Right ventricle myocardium superior (tissue), 1 donor: Measurements from ENCODE around the gene DISC1. TPM values are rescaled to one million over a fixed set of nuclear protein-coding genes. Genes with fewer than 3 reads are reported as not detected.
"Not testable (repeated sequence)": the region's sequence is repeated elsewhere in the genome, so short reads cannot be mapped to it uniquely, and the experiment has no call there.

Source experiments
- ATAC-seq: fragments of 200-7000 bp; cut with Tn5 transposase; one replicate; pipeline ENCODE4 v1.9.1; 2020; ENCODE audit warnings: mild to moderate bottlenecking; ENCODE audit not compliant: poor library complexity
- DNase-seq: peaks from one replicate; pipeline ENCODE4 v3.0.0-alpha.2; 2020
- intact Hi-C: fragments of 100-400 bp; cut with DNase I; formaldehyde crosslinking; loops from one replicate; pipeline ENCODE4 v1.11.2; 2022
- total RNA-seq: library from RNA; stranded (reverse); fragmentation: NEBNext Ultra II Directional; extraction: Animal tissue kit (Norgen Biotek cat#: 25700); gene quantifications from one replicate; pipeline ENCODE4 v1.2.1, GENCODE V29; 2021
- donor health status: DM: no; HTN: yes; CAD: no; lungs with severe emphysema.

DISC1 gene
- total RNA-seq, 1 donor from 2014 or later, result 3.0 TPM

GRCh38 chr1:231878737-231879136, 252.1 kb downstream of the DISC1 start:
- intact Hi-C loops, result no loop called here
- no peak for ATAC-seq

GRCh38 chr1:231879296-231879695, 252.7 kb downstream of the DISC1 start:
- no peak for DNase-seq
- ATAC-seq, result no peak
- intact Hi-C loops, result no loop called here

More at GRCh38 chr1:231878737-231879136, 252.1 kb downstream of the DISC1 start:
- DNase-seq, result no peak

- intact Hi-C loops, result no loop called here
- no peak for DNase-seq
- no peak for ATAC-seq
Measured at GRCh38 chr1:231882333-231882732, 255.7 kb downstream of the DISC1 start.

GRCh38 chr1:231882790-231883189, 256.2 kb downstream of the DISC1 start:
- intact Hi-C loops, result no loop called here
- no peak for ATAC-seq

GRCh38 chr1:231883382-231883781, 256.8 kb downstream of the DISC1 start:
- DNase-seq, result no peak
- intact Hi-C loops, result no loop called here
- ATAC-seq, result no peak

More at GRCh38 chr1:231882790-231883189, 256.2 kb downstream of the DISC1 start:
- no peak for DNase-seq

- ATAC-seq (peak; percentile 12), DNase-seq (no peak)
- intact Hi-C loops, result no loop called here
Measured at GRCh38 chr1:231885209-231885854, 258.7 kb downstream of the DISC1 start.

- intact Hi-C loops, result no loop called here
- DNase-seq (no peak), ATAC-seq (no peak)
Measured at GRCh38 chr1:231887166-231887565, 260.6 kb downstream of the DISC1 start.

- ATAC-seq (no peak), DNase-seq (no peak)
- intact Hi-C loops, result no loop called here
Measured at GRCh38 chr1:231887866-231888265, 261.3 kb downstream of the DISC1 start.

GRCh38 chr1:231890791-231891190, 264.2 kb downstream of the DISC1 start:
- ATAC-seq, result no peak
- intact Hi-C loops, result no loop called here
- DNase-seq, result no peak

GRCh38 chr1:231893400-231894102, 267.0 kb downstream of the DISC1 start:
- ATAC-seq, result no peak
- intact Hi-C loops, result no loop called here
- no peak for DNase-seq

GRCh38 chr1:231896806-231897205, 270.2 kb downstream of the DISC1 start:
- intact Hi-C loops, result no loop called here
- no peak for ATAC-seq
- DNase-seq, result no peak

- no peak for ATAC-seq
- DNase-seq, result no peak
- intact Hi-C loops, result no loop called here
Measured at GRCh38 chr1:231899046-231899445, 272.5 kb downstream of the DISC1 start.

GRCh38 chr1:231899713-231900435, 273.3 kb downstream of the DISC1 start:
- DNase-seq, result no peak
- intact Hi-C loops, result no loop called here
- ATAC-seq, result no peak

- intact Hi-C loops, result no loop called here
- DNase-seq (no peak), ATAC-seq (no peak)
Measured at GRCh38 chr1:231903586-231904081, 277.0 kb downstream of the DISC1 start.

GRCh38 chr1:231907310-231907709, 280.7 kb downstream of the DISC1 start:
- DNase-seq, ATAC-seq, intact Hi-C loops: not testable (repeated sequence)

GRCh38 chr1:231913493-231913892, 286.9 kb downstream of the DISC1 start:
- no peak for DNase-seq
- ATAC-seq, result no peak
- intact Hi-C loops, result no loop called here

GRCh38 chr1:231918239-231919015, 291.8 kb downstream of the DISC1 start:
- DNase-seq, result no peak

GRCh38 chr1:231919239-231919885, 292.8 kb downstream of the DISC1 start:
- DNase-seq (no peak), ATAC-seq (peak; percentile 67)
- intact Hi-C loops, result no loop called here

More at GRCh38 chr1:231918239-231919015, 291.8 kb downstream of the DISC1 start:
- no peak for ATAC-seq
- intact Hi-C loops, result no loop called here
